ENCODE results near the gene AMELX.

- TF ChIP-seq YY1 (IDR thresholded peaks at IDR 0.05; ENCODE audit: low read depth) = no peak
- TF ChIP-seq CREB1 (IDR thresholded peaks at IDR 0.05; ENCODE audit: low read depth) = no peak
- TF ChIP-seq EP300 (IDR thresholded peaks at IDR 0.05; ENCODE audit: borderline replicate concordance) = no peak
- TF ChIP-seq TAF1 (IDR thresholded peaks at IDR 0.05; ENCODE audit: low read depth) = no peak
- no peak for TF ChIP-seq FOXM1 (IDR thresholded peaks at IDR 0.05; ENCODE audit: borderline replicate concordance, low read depth)
- TF ChIP-seq, protein P1, sequence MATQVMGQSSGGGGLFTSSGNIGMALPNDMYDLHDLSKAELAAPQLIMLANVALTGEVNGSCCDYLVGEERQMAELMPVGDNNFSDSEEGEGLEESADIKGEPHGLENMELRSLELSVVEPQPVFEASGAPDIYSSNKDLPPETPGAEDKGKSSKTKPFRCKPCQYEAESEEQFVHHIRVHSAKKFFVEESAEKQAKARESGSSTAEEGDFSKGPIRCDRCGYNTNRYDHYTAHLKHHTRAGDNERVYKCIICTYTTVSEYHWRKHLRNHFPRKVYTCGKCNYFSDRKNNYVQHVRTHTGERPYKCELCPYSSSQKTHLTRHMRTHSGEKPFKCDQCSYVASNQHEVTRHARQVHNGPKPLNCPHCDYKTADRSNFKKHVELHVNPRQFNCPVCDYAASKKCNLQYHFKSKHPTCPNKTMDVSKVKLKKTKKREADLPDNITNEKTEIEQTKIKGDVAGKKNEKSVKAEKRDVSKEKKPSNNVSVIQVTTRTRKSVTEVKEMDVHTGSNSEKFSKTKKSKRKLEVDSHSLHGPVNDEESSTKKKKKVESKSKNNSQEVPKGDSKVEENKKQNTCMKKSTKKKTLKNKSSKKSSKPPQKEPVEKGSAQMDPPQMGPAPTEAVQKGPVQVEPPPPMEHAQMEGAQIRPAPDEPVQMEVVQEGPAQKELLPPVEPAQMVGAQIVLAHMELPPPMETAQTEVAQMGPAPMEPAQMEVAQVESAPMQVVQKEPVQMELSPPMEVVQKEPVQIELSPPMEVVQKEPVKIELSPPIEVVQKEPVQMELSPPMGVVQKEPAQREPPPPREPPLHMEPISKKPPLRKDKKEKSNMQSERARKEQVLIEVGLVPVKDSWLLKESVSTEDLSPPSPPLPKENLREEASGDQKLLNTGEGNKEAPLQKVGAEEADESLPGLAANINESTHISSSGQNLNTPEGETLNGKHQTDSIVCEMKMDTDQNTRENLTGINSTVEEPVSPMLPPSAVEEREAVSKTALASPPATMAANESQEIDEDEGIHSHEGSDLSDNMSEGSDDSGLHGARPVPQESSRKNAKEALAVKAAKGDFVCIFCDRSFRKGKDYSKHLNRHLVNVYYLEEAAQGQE (IDR thresholded peaks at IDR 0.05; ENCODE audit: low read depth) = no peak
- no peak for TF ChIP-seq CEBPB (IDR thresholded peaks at IDR 0.05)
- no peak for TF ChIP-seq NFIC (IDR thresholded peaks at IDR 0.05)
- TF ChIP-seq RAD21 (IDR thresholded peaks at IDR 0.05; ENCODE audit: low read depth) = no peak
Measured at GRCh38 chrX:11336201-11336600, 43.0 kb downstream of the AMELX start.

Measured in Ishikawa (cell line).